RWPE2 (cell line): ENCODE results near the gene NKD1.

ENCODE experiments used
- ATAC-seq: fragments of 200-7000 bp; cut with Tn5 transposase; 3 replicates; pipeline ENCODE4 v1.9.1; 2021; ENCODE audit warnings: low read depth
- DNase-seq: peaks from one replicate; pipeline ENCODE4 v3.0.0-alpha.2; 2020; ENCODE audit warnings: low spot score
- H3K27ac ChIP-seq: fragments of 450-650 bp; 2 replicates; pipeline ENCODE4 v1.5.1; 2017; ENCODE audit warnings: mild to moderate bottlenecking; ENCODE audit not compliant: poor library complexity, severe bottlenecking
- H3K27me3 ChIP-seq: fragments of 250-450 bp; sonication (Bioruptor Pico); 2 replicates; pipeline ENCODE4 v1.5.1; 2021; ENCODE audit warnings: mild to moderate bottlenecking, moderate library complexity; ENCODE audit not compliant: insufficient read depth, poor library complexity, severe bottlenecking
- H3K36me3 ChIP-seq: fragments of 250-450 bp; sonication (Bioruptor Pico); 2 replicates; pipeline ENCODE4 v1.5.1; 2020; ENCODE audit warnings: low read depth, mild to moderate bottlenecking, moderate library complexity
- H3K4me1 ChIP-seq: fragments of 250-450 bp; sonication (Bioruptor Pico); 2 replicates; pipeline ENCODE4 v1.5.1; 2021; ENCODE audit warnings: mild to moderate bottlenecking, moderate library complexity; ENCODE audit not compliant: insufficient read depth, poor library complexity, severe bottlenecking
- H3K4me3 ChIP-seq: fragments of 250-450 bp; sonication (Bioruptor Pico); 2 replicates; pipeline ENCODE4 v1.5.1; 2021; ENCODE audit warnings: mild to moderate bottlenecking, moderate library complexity; ENCODE audit not compliant: severe bottlenecking
- H3K9me3 ChIP-seq: fragments of 250-450 bp; sonication (Bioruptor Pico); 2 replicates; pipeline ENCODE4 v1.5.1; 2021; ENCODE audit warnings: mild to moderate bottlenecking, moderate library complexity; ENCODE audit not compliant: severe bottlenecking
- CTCF ChIP-seq: fragments of 450-650 bp; IDR thresholded peaks from one replicate; pipeline ENCODE4 v1.5.1; 2017; ENCODE audit warnings: mild to moderate bottlenecking, moderate library complexity; ENCODE audit not compliant: poor library complexity, severe bottlenecking

Gene NKD1

GRCh38 chr16:50628156-50628802 is 80.1 kb downstream of the NKD1 start:
- H3K4me1 ChIP-seq = no peaks in the 10 kb centered on the region
- ATAC-seq (no peak), DNase-seq (no peak)
- no peak overlapping the region for H3K4me3 ChIP-seq
- no peak overlapping the region for H3K27ac ChIP-seq
- H3K9me3 ChIP-seq = no peaks in the 10 kb centered on the region
- H3K36me3 ChIP-seq = no peaks in the 10 kb centered on the region
- TF ChIP-seq CTCF = no peak
- no peaks in the 10 kb centered on the region for H3K27me3 ChIP-seq

GRCh38 chr16:50629334-50629733 is 81.1 kb downstream of the NKD1 start:
- no peaks in the 10 kb centered on the region for H3K36me3 ChIP-seq
- H3K9me3 ChIP-seq = no peaks in the 10 kb centered on the region
- DNase-seq = no peak
- H3K4me3 ChIP-seq = no peak overlapping the region
- H3K4me1 ChIP-seq = no peaks in the 10 kb centered on the region
- no peak for ATAC-seq
- H3K27me3 ChIP-seq = no peaks in the 10 kb centered on the region
- TF ChIP-seq CTCF = no peak
- H3K27ac ChIP-seq = no peak overlapping the region

GRCh38 chr16:50630394-50631020 is 82.3 kb downstream of the NKD1 start:
- H3K36me3 ChIP-seq = no peaks in the 10 kb centered on the region
- H3K27ac ChIP-seq = no peak overlapping the region
- H3K9me3 ChIP-seq = no peaks in the 10 kb centered on the region
- TF ChIP-seq CTCF = no peak
- no peak overlapping the region for H3K4me3 ChIP-seq
- no peaks in the 10 kb centered on the region for H3K4me1 ChIP-seq
- ATAC-seq (no peak), DNase-seq (no peak)
- no peaks in the 10 kb centered on the region for H3K27me3 ChIP-seq

GRCh38 chr16:50631249-50631984 is 83.2 kb downstream of the NKD1 start:
- DNase-seq (no peak), ATAC-seq (no peak)
- Histone ChIP-seq H3K27me3 (no peaks in the 10 kb centered on the region), H3K27ac (no peak overlapping the region), H3K4me3 (no peak overlapping the region), H3K9me3 (no peaks in the 10 kb centered on the region), H3K4me1 (no peaks in the 10 kb centered on the region), H3K36me3 (no peaks in the 10 kb centered on the region)
- TF ChIP-seq CTCF = no peak
